SK-N-SH (cell line): ENCODE results near the gene ADAMTS9.

Experiments
- CTCF ChIP-seq: fragments of 200-600 bp; sonication (generic); IDR thresholded peaks from 2 replicates; pipeline ENCODE4 v1.6.1; 2017; ENCODE audit warnings: antibody characterized with exemption, mild to moderate bottlenecking, moderate library complexity
- IRF3 ChIP-seq: fragments of 150-350 bp; IDR thresholded peaks from 2 replicates; pipeline ENCODE4 v1.6.1; 2016; ENCODE audit warnings: mild to moderate bottlenecking, low read depth, low read length

- TF ChIP-seq CTCF, result no peak
- no peak for TF ChIP-seq IRF3
These were observed 32.6 kb downstream of the ADAMTS9 start for GRCh38 chr3:64655160-64655559.
